Endothelial cell of umbilical vein (primary cell): ENCODE data around the gene PTGER2. TPM values are rescaled to one million over a fixed set of nuclear protein-coding genes. Genes with fewer than 3 reads are reported as not detected.

Experiments
- BruUV-seq: library from RNA; stranded (reverse); fragments of 400-500 nt; replicated peaks from 2 replicates; lab custom pipeline; 2021; lab: Mats Ljungman, UMichigan
- CTCF ChIA-PET: fragments of 300-600, 350-600 bp; sonication (Branson Sonifier 250); formaldehyde crosslinking; loops from one replicate; lab custom pipeline; 2021; ENCODE audit warnings: antibody characterized with exemption, inconsistent platforms; lab: Charles Lee
- POLR2A ChIA-PET: fragments of 300-600, 350-600 bp; sonication (Branson Sonifier 250); formaldehyde crosslinking; loops from one replicate; lab custom pipeline; 2021; ENCODE audit warnings: antibody characterized with exemption, inconsistent platforms; lab: Charles Lee
- DNase-seq: peaks from one replicate; pipeline ENCODE4 v3.0.0-alpha.2; 2011; ENCODE audit warnings: low read depth, low spot score
- FAIRE-seq: peaks from 2 replicates; lab custom pipeline; 2011; peaks lifted over from hg19 to GRCh38; lab: Jason Lieb, UNC
- H2AFZ ChIP-seq: 2 replicates; pipeline ENCODE4 v1.6.0; 2012; ENCODE audit warnings: low read depth, low read length, control low read depth, inconsistent platforms
- H3K27ac ChIP-seq: 2 replicates; pipeline ENCODE4 v1.5.1; 2011; ENCODE audit warnings: low read depth, mild to moderate bottlenecking, control low read depth, low read length, moderate library complexity; ENCODE audit not compliant: insufficient read depth
- H3K27me3 ChIP-seq, 2 experiments: 2 replicates each; pipeline versions ENCODE4 v1.6.0 to v1.6.1; 2011; ENCODE audit warnings: low read length in 2 of 2, mixed read lengths in 1 of 2; ENCODE audit not compliant: control insufficient read depth in 2 of 2, insufficient read depth in 2 of 2
- H3K36me3 ChIP-seq, 2 experiments: 2 replicates in 1 of 2; 3 replicates in 1 of 2; pipeline ENCODE4 v1.5.1; 2011; ENCODE audit warnings: low read length in 2 of 2, mild to moderate bottlenecking in 1 of 2, moderate library complexity in 1 of 2; ENCODE audit not compliant: control insufficient read depth in 2 of 2, insufficient read depth in 2 of 2; ENCODE audit errors: extremely low read depth in 1 of 2
- H3K4me1 ChIP-seq: 3 replicates; pipeline ENCODE4 v1.5.1; 2011; ENCODE audit warnings: mild to moderate bottlenecking, low read length; ENCODE audit not compliant: control insufficient read depth, insufficient read depth; ENCODE audit errors: extremely low read depth
- H3K4me2 ChIP-seq: 2 replicates; pipeline ENCODE4 v1.6.1; 2011; ENCODE audit warnings: low read length, control low read depth, mixed read lengths; ENCODE audit not compliant: insufficient read depth
- H3K4me3 ChIP-seq, 3 experiments: fragments of 200-600 bp in 1 of 3; sonication (generic), shearing (Covaris generic) in 1 of 3; replicated peaks in 1 of 3; 2 replicates each; pipeline ENCODE4 v1.5.1; 2011 to 2016; ENCODE audit warnings: control low read depth in 3 of 3, low read length in 3 of 3, mild to moderate bottlenecking in 2 of 3, inconsistent platforms in 1 of 3, low read depth in 1 of 3, moderate library complexity in 1 of 3; ENCODE audit not compliant: insufficient read depth in 1 of 3
- H3K79me2 ChIP-seq: 2 replicates; pipeline ENCODE4 v1.6.0; 2012; ENCODE audit warnings: low read length, inconsistent platforms; ENCODE audit not compliant: control insufficient read depth, insufficient read depth
- H3K9ac ChIP-seq: replicated peaks from 2 replicates; pipeline ENCODE3; 2011; ENCODE audit warnings: low read length, control low read depth; ENCODE audit not compliant: insufficient read depth; ENCODE audit errors: extremely low read depth
- H3K9me1 ChIP-seq: replicated peaks from 3 replicates; pipeline ENCODE4 v1.6.0; 2011; ENCODE audit warnings: mild to moderate bottlenecking, low read length; ENCODE audit not compliant: control insufficient read depth, insufficient read depth; ENCODE audit errors: extremely low read depth
- H3K9me3 ChIP-seq: replicated peaks from 2 replicates; pipeline ENCODE4 v1.5.1; 2012; ENCODE audit warnings: low read length, inconsistent platforms; ENCODE audit not compliant: control insufficient read depth, insufficient read depth
- H4K20me1 ChIP-seq: replicated peaks from 2 replicates; pipeline ENCODE3; 2011; ENCODE audit warnings: mild to moderate bottlenecking, low read length; ENCODE audit not compliant: control insufficient read depth, insufficient read depth; ENCODE audit errors: extremely low read depth
- EZH2 ChIP-seq: IDR thresholded peaks from 2 replicates; pipeline ENCODE4 v1.6.1; 2012; ENCODE audit warnings: borderline replicate concordance, low read depth, mild to moderate bottlenecking, moderate library complexity, low read length, inconsistent platforms; ENCODE audit not compliant: severe bottlenecking
- FOS ChIP-seq: IDR thresholded peaks from 2 replicates; pipeline ENCODE4 v1.6.1; 2011; ENCODE audit warnings: mild to moderate bottlenecking, low read length, moderate library complexity, borderline replicate concordance; ENCODE audit not compliant: insufficient read depth
- GATA2 ChIP-seq: IDR thresholded peaks from 2 replicates; pipeline ENCODE4 v1.7.0; 2011; ENCODE audit warnings: low read depth, mild to moderate bottlenecking, moderate library complexity, mixed read lengths, low read length; ENCODE audit not compliant: insufficient read length, insufficient read depth
- JUN ChIP-seq: IDR thresholded peaks from 2 replicates; pipeline ENCODE4 v1.6.1; 2011; ENCODE audit warnings: borderline replicate concordance, low read depth; ENCODE audit not compliant: insufficient read length, insufficient read depth
- MYC ChIP-seq: IDR thresholded peaks from one replicate; pipeline ENCODE4 v1.6.1; 2011; ENCODE audit warnings: mild to moderate bottlenecking, low read depth, low read length
- POLR2A ChIP-seq: IDR thresholded peaks from 2 replicates; pipeline ENCODE4 v1.6.1; 2012; ENCODE audit warnings: low read depth, mild to moderate bottlenecking, control low read depth, low read length
- POLR2AphosphoS5 ChIP-seq: IDR thresholded peaks from 2 replicates; pipeline ENCODE4 v1.6.1; 2012; ENCODE audit warnings: low read depth, mild to moderate bottlenecking, control low read depth, low read length, moderate library complexity; ENCODE audit not compliant: insufficient read depth
- dilution Hi-C: fragments of 300-500 bp; cut with MboI; formaldehyde crosslinking; loops from one replicate; pipeline ENCODE4 v1.15.0; 2019; ENCODE audit warnings: low sequenced_read_pairs; ENCODE audit not compliant: extremely low pct_ligation_motif_present
- intact Hi-C: fragments of 100-400 bp; cut with micrococcal nuclease; formaldehyde crosslinking; loops from one replicate; pipeline ENCODE4 v1.10.0; 2022
- polyA plus RNA-seq, 4 experiments: library from polyadenylated mRNA; depleted of rRNA in 3 of 4; stranded (reverse) in 3 of 4; unstranded in 1 of 4; fragments of >200 nt; gene quantifications; 2 replicates each; pipeline versions ENCODE4 v1.2.1 to v1.2.3, GENCODE V29; 2011 to 2012; ENCODE audit warnings: missing spikeins in 1 of 4
- total RNA-seq: library from RNA; stranded (reverse); gene quantifications from 2 replicates; pipeline ENCODE4 v1.2.3, GENCODE V29; 2021
- TF ChIP-seq, protein P1 (sequence below): IDR thresholded peaks from 2 replicates; pipeline ENCODE4 v1.6.1; 2011; ENCODE audit not compliant: insufficient read depth, insufficient read length
- TF ChIP-seq, protein P2 (sequence below), 2 donors: IDR thresholded peaks; 1 replicate in 1 of 2; 2 replicates in 1 of 2; pipeline ENCODE4 v1.5.1; 2011; ENCODE audit warnings: low read length in 2 of 2, mild to moderate bottlenecking in 2 of 2, moderate library complexity in 2 of 2, control low read depth in 1 of 2, inconsistent platforms in 1 of 2, low read depth in 1 of 2; ENCODE audit not compliant: insufficient read depth in 1 of 2; ENCODE audit errors: extremely low read depth in 1 of 2

Gene PTGER2
- total and polyA plus RNA-seq, 2 donors (not counting 3 experiments of a cell fraction or from before 2014, with no cell fraction given), result not detected

DNA sequence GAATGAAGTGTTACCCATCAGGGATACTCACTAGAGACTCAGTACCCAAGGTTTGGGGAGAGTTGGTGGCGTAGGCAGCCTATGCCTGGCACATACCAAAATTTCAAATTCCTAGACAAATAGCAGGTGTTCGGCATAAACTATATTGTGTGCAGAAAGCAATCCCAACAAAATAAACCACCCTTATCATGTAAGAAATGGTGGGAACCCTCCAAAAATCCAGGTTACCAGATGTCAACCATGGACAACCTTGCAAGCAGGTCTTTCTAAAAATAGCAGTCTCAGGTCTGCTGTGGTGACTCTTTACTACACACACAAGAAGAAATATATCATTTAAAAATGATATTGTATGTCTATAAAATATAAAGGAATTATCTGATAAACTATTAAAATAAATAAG, 17.7 kb upstream of the PTGER2 start:
- H3K9ac ChIP-seq, result no peak overlapping the region
- H3K27ac ChIP-seq, result no peak overlapping the region
- POLR2A ChIA-PET, result no interaction called here
- H3K27me3 ChIP-seq, result peaks cover 5 to 11% of the 10 kb centered on the region in 2 experiments
- H4K20me1 ChIP-seq, result no peaks in the 10 kb centered on the region
- no peak overlapping the region for H3K4me3 ChIP-seq
- no peak overlapping the region for H3K4me2 ChIP-seq
- no peaks in the 10 kb centered on the region for H3K36me3 ChIP-seq
- DNase-seq (no peak), FAIRE-seq (no peak)
- H3K4me1 ChIP-seq, result no peaks in the 10 kb centered on the region
- H3K9me3 ChIP-seq, result no peaks in the 10 kb centered on the region
- H3K79me2 ChIP-seq, result no peaks in the 10 kb centered on the region
- no peaks in the 10 kb centered on the region for H3K9me1 ChIP-seq
- BruUV-seq, result no TSS peak
- dilution Hi-C loops (no loop called here), intact Hi-C loops (loop anchor here (5.0 kb wide), 1 partner anchor 1011 kb away; no protein-coding TSS in a partner anchor)
- H2AFZ ChIP-seq, result no peak overlapping the region
- TF ChIP-seq MYC (no peak), POLR2A (no peak), GATA2 (no peak)
- CTCF ChIA-PET, result no interaction called here

DNA sequence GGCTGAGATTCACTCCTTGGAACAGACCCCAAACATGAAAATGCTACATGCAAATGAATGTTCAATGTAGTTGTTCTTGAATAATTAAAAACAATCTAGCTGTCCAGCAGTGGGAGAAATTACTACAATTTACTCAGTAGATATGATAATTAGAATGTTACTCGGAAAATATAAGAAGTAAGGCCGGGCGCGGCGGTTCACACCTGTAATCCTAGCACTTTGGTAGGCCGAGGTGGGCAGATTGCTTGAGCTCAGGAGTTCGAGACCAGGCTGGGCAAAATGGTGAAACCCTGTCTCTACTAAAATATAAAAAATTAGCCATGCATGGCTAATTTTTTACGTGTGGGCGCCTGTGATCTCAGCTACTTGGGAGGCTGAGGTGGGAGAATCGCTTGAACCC, 15.3 kb upstream of the PTGER2 start:
- no TSS peak for BruUV-seq
- no peak for DNase-seq
- Histone ChIP-seq H3K9ac (no peak overlapping the region), H3K27me3 (peaks cover 11 to 17% of the 10 kb centered on the region in 2 experiments), H3K36me3 (no peaks in the 10 kb centered on the region), H3K79me2 (no peaks in the 10 kb centered on the region), H3K4me3 (no peak overlapping the region), H3K4me1 (no peaks in the 10 kb centered on the region), H3K9me1 (no peaks in the 10 kb centered on the region), H4K20me1 (no peaks in the 10 kb centered on the region), H2AFZ (no peak overlapping the region), H3K27ac (no peak overlapping the region), H3K9me3 (no peaks in the 10 kb centered on the region), H3K4me2 (no peak overlapping the region)
- TF ChIP-seq POLR2AphosphoS5, result no peak
- TF ChIP-seq, protein P1, sequence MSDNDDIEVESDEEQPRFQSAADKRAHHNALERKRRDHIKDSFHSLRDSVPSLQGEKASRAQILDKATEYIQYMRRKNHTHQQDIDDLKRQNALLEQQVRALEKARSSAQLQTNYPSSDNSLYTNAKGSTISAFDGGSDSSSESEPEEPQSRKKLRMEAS, result no peak
- TF ChIP-seq EZH2, result no peak
- no peak for TF ChIP-seq FOS
- TF ChIP-seq, protein P2, sequence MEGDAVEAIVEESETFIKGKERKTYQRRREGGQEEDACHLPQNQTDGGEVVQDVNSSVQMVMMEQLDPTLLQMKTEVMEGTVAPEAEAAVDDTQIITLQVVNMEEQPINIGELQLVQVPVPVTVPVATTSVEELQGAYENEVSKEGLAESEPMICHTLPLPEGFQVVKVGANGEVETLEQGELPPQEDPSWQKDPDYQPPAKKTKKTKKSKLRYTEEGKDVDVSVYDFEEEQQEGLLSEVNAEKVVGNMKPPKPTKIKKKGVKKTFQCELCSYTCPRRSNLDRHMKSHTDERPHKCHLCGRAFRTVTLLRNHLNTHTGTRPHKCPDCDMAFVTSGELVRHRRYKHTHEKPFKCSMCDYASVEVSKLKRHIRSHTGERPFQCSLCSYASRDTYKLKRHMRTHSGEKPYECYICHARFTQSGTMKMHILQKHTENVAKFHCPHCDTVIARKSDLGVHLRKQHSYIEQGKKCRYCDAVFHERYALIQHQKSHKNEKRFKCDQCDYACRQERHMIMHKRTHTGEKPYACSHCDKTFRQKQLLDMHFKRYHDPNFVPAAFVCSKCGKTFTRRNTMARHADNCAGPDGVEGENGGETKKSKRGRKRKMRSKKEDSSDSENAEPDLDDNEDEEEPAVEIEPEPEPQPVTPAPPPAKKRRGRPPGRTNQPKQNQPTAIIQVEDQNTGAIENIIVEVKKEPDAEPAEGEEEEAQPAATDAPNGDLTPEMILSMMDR (IDR thresholded peaks at IDR 0.05; ENCODE audit: extremely low read depth in 1 of 2, insufficient read depth in 1 of 2, low read depth in 1 of 2, low read length in 2 of 2), result no peak
- TF ChIP-seq GATA2, result no peak
- TF ChIP-seq JUN, result no peak
- no peak for TF ChIP-seq POLR2A
- no peak for TF ChIP-seq MYC
- ChIA-PET CTCF (interaction anchor here (0.6 to 1.1 kb wide), 4 partner anchors 10 to 1008 kb away, joined by 3 read pairs; no protein-coding TSS in a partner anchor), POLR2A (no interaction called here)
- dilution Hi-C loops (no loop called here), intact Hi-C loops (loop anchor here (1.0 to 5.0 kb wide), 5 partner anchors 175 to 1009 kb away; partner anchors contain the start of genes GPR137C and TXNDC16)
- no peak for FAIRE-seq
